Esophagus (tissue), 2 donors: ENCODE measurements around the gene UBA5. TPM values are rescaled to one million over a fixed set of nuclear protein-coding genes. Genes with fewer than 3 reads are reported as not detected.

Experiments
- H3K27ac ChIP-seq, 2 donors: one replicate each; pipeline ENCODE4 v1.5.1; 2013; ENCODE audit warnings: low read depth in 2 of 2, mild to moderate bottlenecking in 2 of 2, inconsistent platforms in 1 of 2, low read length in 1 of 2, moderate library complexity in 1 of 2
- H3K27me3 ChIP-seq, 2 donors: one replicate each; pipeline ENCODE4 v1.6.1; 2013; ENCODE audit warnings: low read length in 2 of 2, control low read depth in 1 of 2, mild to moderate bottlenecking in 1 of 2; ENCODE audit not compliant: insufficient read depth in 2 of 2, control insufficient read depth in 1 of 2
- H3K36me3 ChIP-seq, 2 donors: one replicate each; pipeline ENCODE4 v1.6.1; 2013; ENCODE audit warnings: low read length in 1 of 2; ENCODE audit not compliant: control insufficient read depth in 2 of 2, insufficient read depth in 2 of 2
- H3K4me1 ChIP-seq, 2 donors: one replicate each; pipeline ENCODE4 v1.6.1; 2013; ENCODE audit warnings: low read length in 1 of 2; ENCODE audit not compliant: control insufficient read depth in 2 of 2, insufficient read depth in 2 of 2
- H3K4me3 ChIP-seq, 2 donors: one replicate each; pipeline ENCODE4 v1.5.1; 2013; ENCODE audit warnings: low read length in 2 of 2, mild to moderate bottlenecking in 2 of 2, low read depth in 1 of 2, moderate library complexity in 1 of 2
- H3K9me3 ChIP-seq, 2 donors: one replicate each; pipeline ENCODE4 v1.6.1; 2013; ENCODE audit warnings: mild to moderate bottlenecking in 2 of 2, low read depth in 1 of 2, low read length in 1 of 2, moderate library complexity in 1 of 2; ENCODE audit not compliant: control insufficient read depth in 2 of 2, insufficient read depth in 1 of 2
- WGBS, 2 donors: extraction: QIAGEN DNeasy Blood & Tissue Kit; methylation state at CpG; one replicate each; pipeline ENCODE4 v1.1.7; 2013; 5-methylcytosine and 5-hydroxymethylcytosine counted together
- polyA plus RNA-seq, 2 donors: library from polyadenylated mRNA; stranded (reverse); fragments of 200-250 nt; gene quantifications; one replicate each; pipeline ENCODE4 v1.2.3, GENCODE V29; 2013
- donor health status: healthy with polysubstance abuse.
- donor health status: Bipolar disorder and iron deficiency.

The UBA5 gene
- polyA plus RNA-seq, 2 donors, result 16.3 to 19.2 TPM

DNA sequence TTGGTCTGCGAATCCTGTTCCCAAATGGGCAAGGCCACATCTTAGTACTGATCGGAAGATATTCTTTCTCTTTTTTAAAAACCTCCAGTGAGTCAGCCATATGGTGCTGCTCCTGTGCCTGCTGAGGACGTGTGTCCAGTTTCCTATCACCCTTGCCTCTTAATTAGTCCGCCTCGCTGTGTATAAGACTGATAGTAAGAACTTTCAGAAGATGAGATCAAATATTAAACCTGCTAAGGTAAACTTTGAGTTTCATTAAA, 612 bp downstream of the UBA5 start:
- H3K36me3 ChIP-seq, result no peaks in the 10 kb centered on the region
- no peaks in the 10 kb centered on the region for H3K27me3 ChIP-seq
- H3K9me3 ChIP-seq, result no peaks in the 10 kb centered on the region
- H3K4me3 ChIP-seq, result peak overlapping the region; percentile 92 to 99
- no peaks in the 10 kb centered on the region for H3K4me1 ChIP-seq
- peak overlapping the region; percentile 90 to 92 for H3K27ac ChIP-seq
- 0% methylated on average over 5 of the region's 5 CpGs for WGBS, 2 donors

- Histone ChIP-seq H3K4me1 (no peaks in the 10 kb centered on the region), H3K27me3 (no peaks in the 10 kb centered on the region), H3K9me3 (no peaks in the 10 kb centered on the region), H3K4me3 (peak overlapping the region; percentile 92 to 99), H3K27ac (no peak overlapping the region), H3K36me3 (no peaks in the 10 kb centered on the region)
- 8 to 14% methylated on average over 8 of the region's 8 CpGs for WGBS, 2 donors
Measured at GRCh38 chr3:132661101-132661500, 972 bp downstream of the UBA5 start.

DNA sequence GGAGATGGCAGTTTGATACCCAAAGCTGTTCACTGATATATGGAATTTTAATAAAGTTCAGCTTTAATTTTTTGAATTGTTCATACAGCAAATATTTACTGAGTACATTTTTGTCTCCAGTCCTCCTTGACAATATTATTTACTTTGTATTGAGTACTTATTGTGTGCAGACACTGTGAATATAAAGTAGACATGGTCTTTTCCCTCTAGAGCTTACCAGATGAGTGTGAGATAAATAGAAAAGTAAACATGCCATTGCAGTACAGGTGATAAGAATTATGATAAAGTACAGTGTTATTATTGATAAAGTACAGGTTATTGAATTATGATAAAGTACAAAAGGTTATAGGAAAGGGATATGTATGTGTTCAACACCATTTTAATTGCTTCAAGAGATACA, 2.1 kb downstream of the UBA5 start:
- H3K4me3 ChIP-seq, result no peak overlapping the region
- H3K27ac ChIP-seq, result no peak overlapping the region
- no peaks in the 10 kb centered on the region for H3K27me3 ChIP-seq
- H3K36me3 ChIP-seq, result no peaks in the 10 kb centered on the region
- H3K9me3 ChIP-seq, result no peaks in the 10 kb centered on the region
- H3K4me1 ChIP-seq, result no peaks in the 10 kb centered on the region

DNA sequence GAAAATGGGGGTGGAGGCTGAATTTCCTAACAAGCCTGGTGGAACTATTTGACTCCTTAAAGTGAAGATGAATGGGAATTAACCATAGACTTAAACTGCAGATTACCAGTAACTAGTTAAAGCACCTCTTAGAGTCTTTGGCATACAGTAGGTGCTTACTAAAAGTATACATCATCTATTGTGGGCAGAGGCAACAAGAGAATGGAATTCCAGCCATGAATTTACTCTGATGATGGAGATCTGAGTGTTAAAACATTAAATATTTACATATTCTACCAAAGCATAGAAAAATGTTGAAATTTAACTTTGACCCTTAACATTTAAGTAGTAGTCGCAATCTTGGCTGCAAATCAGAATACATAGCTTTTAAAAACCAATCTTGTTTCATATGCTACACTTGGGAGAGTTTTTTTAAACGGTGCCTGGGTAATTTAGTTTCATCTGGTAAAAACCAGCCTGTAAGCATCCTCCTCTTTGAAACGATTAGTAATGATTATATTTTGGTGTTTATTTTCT, 5.2 kb downstream of the UBA5 start:
- H3K4me1 ChIP-seq, result no peaks in the 10 kb centered on the region
- 59 to 60% methylated on average over 3 of the region's 3 CpGs for WGBS, 2 donors
- H3K36me3 ChIP-seq, result no peaks in the 10 kb centered on the region

GRCh38 chr3:132669256-132669777, 9.2 kb downstream of the UBA5 start:
- H3K4me3 ChIP-seq, result no peak overlapping the region
- 90 to 94% methylated on average over 5 of the region's 5 CpGs for WGBS, 2 donors
- H3K27ac ChIP-seq, result no peak overlapping the region
- H3K9me3 ChIP-seq, result no peaks in the 10 kb centered on the region
- H3K36me3 ChIP-seq, result no peaks in the 10 kb centered on the region
- no peaks in the 10 kb centered on the region for H3K4me1 ChIP-seq
- H3K27me3 ChIP-seq, result no peaks in the 10 kb centered on the region

More for the DNA sequence above, 5.2 kb downstream of the UBA5 start:
- Histone ChIP-seq H3K27ac (no peak overlapping the region), H3K9me3 (no peaks in the 10 kb centered on the region), H3K27me3 (no peaks in the 10 kb centered on the region), H3K4me3 (no peak overlapping the region)

DNA sequence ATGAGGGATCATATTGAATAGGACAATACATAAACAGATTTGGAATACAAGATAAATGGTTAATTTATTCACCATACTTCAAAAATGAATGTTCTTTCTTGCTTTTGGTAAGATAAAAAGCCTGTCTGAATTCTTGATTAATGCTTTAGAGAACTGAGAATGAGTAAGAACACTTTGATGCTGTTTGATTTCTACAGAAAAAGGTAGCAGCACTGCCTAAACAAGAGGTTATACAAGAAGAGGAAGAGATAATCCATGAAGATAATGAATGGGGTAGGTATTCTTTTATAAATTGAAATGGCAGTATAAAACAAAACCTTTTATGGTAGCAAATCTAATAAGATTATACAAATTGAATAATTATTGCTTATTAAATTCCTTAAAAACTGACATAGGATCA, 15.3 kb downstream of the UBA5 start:
- Histone ChIP-seq H3K9me3 (no peaks in the 10 kb centered on the region), H3K36me3 (peaks cover 0 to 2% of the 10 kb centered on the region in 2 donors), H3K27me3 (no peaks in the 10 kb centered on the region), H3K27ac (no peak overlapping the region), H3K4me3 (no peak overlapping the region), H3K4me1 (no peaks in the 10 kb centered on the region)

DNA sequence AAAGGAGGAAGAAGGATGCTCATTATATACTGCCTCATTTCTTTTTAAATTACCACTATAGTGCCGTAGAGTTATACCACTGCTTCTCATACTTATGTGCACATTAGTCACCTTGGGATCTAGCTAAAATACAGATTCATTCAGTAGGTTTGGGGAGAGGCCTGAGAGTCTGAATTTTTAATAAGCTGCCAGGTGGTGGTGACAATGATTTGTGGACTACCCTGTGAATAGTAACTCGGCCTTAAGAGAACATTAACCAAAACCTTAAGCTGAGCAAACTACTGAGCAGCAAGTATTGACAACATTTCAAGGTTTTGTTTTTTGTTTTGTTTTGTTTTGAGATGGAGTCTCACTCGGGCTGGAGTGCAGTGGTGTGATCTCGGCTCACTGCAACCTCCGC, 19.8 kb downstream of the UBA5 start:
- WGBS, 2 donors, result 87 to 94% methylated on average over 5 of the region's 5 CpGs
- Histone ChIP-seq H3K27me3 (no peaks in the 10 kb centered on the region), H3K27ac (no peak overlapping the region), H3K4me1 (no peaks in the 10 kb centered on the region), H3K4me3 (no peak overlapping the region), H3K36me3 (no peaks in the 10 kb centered on the region), H3K9me3 (no peaks in the 10 kb centered on the region)

- Histone ChIP-seq H3K36me3 (no peaks in the 10 kb centered on the region), H3K4me1 (no peaks in the 10 kb centered on the region), H3K27ac (no peak overlapping the region), H3K4me3 (no peak overlapping the region), H3K27me3 (no peaks in the 10 kb centered on the region), H3K9me3 (no peaks in the 10 kb centered on the region)
- 89 to 92% methylated on average over 3 of the region's 3 CpGs for WGBS, 2 donors
Measured at GRCh38 chr3:132681421-132681820, 21.3 kb downstream of the UBA5 start.

- no peak overlapping the region for H3K27ac ChIP-seq
- H3K4me3 ChIP-seq, result no peak overlapping the region
- H3K36me3 ChIP-seq, result no peaks in the 10 kb centered on the region
- H3K27me3 ChIP-seq, result no peaks in the 10 kb centered on the region
- no peaks in the 10 kb centered on the region for H3K9me3 ChIP-seq
- H3K4me1 ChIP-seq, result no peaks in the 10 kb centered on the region
Measured at GRCh38 chr3:132682201-132682600, 22.1 kb downstream of the UBA5 start.

GRCh38 chr3:132690040-132690439, 29.9 kb downstream of the UBA5 start:
- 92 to 96% methylated on average over 4 of the region's 4 CpGs for WGBS, 2 donors
- Histone ChIP-seq H3K9me3 (no peaks in the 10 kb centered on the region), H3K27me3 (no peaks in the 10 kb centered on the region), H3K4me3 (no peak overlapping the region), H3K36me3 (peaks cover 6 to 13% of the 10 kb centered on the region in 2 donors), H3K27ac (no peak overlapping the region), H3K4me1 (no peaks in the 10 kb centered on the region)
